Measurements from ENCODE around the gene THOP1.

THOP1 gene

DNA sequence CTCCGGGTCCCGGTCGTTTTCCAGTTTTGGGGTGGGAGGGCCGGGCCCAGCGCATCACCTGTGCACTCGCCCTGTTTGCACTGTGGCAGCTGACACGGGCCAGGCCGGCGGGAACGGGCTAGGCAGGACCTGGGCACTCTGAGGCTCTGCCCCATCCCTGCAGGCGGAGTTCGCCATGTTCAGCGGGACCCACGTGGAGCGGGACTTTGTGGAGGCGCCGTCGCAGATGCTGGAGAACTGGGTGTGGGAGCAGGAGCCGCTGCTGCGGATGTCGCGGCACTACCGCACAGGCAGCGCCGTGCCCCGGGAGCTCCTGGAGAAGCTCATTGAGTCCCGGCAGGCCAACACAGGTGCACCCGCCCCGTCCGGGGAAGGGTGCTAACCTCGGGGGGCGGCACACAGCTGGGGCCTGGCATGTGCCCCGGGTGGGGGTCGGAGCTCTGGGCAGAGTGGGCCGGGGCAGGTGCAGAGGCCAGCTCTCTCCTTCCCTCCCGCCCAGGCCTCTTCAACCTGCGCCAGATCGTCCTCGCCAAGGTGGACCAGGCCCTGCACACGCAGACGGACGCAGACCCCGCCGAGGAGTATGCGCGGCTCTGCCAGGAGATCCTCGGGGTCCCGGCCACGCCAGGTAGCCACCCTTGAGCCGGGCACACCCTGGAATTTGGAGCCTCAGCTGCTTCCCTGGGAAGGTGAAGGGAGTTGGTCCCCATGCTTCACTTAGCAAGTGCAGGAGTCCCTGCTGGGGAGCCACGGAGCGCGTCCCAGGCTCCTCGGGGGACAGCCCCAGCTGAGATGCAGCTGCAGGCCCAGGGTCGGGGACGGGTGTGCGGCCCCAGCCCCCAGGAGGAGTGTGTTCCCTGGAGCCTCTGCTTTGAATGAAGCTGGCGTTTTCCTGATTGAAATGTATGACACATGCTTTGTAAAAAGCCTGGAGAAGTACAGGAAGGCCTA lies 25.1 kb downstream of the THOP1 start:
- Histone ChIP-seq H3K4me1 (ENCODE audit: control insufficient read depth, insufficient read depth, low read length, poor library complexity, severe bottlenecking) (no peaks in the 10 kb centered on the region), H3K9me3 (ENCODE audit: control insufficient read depth, low read length) (no peaks in the 10 kb centered on the region), H3K27me3 (replicated peaks; ENCODE audit: control insufficient read depth, insufficient read depth, low read length, poor library complexity, severe bottlenecking) (no peaks in the 10 kb centered on the region), H3K27ac (ENCODE audit: insufficient read depth, low read length, poor library complexity, severe bottlenecking) (no peak overlapping the region), H3K36me3 (ENCODE audit: control insufficient read depth, insufficient read depth, low read length) (peaks cover 31% of the 10 kb centered on the region), H3K4me3 (ENCODE audit: insufficient read depth, low read depth, low read length, poor library complexity, severe bottlenecking) (no peak overlapping the region)
- no peak for DNase-seq

DNA sequence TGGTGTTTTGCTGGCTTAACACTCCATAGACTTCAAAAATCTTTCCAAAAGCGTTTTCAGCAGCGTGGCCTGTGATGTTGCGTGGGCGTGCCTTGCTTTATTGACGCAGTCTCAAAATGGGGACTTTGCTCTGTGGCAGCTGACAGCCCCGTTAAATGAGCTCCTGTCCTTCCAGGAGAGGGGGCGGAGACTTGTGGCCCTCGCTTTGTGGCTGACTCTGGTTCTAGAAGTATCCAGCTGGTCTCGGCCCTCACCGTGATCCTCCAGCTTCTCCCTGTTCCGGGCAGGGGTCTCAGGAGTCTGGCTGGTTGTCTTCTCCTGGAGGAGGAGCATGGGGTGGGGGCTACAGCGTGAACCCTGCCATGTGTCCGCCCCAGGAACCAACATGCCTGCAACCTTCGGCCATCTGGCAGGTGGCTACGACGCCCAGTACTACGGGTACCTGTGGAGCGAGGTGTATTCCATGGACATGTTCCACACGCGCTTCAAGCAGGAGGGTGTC lies 26.0 kb downstream of the THOP1 start:
- H3K4me3 ChIP-seq (ENCODE audit: insufficient read depth, low read depth, low read length, poor library complexity, severe bottlenecking): no peak overlapping the region
- no peaks in the 10 kb centered on the region for H3K9me3 ChIP-seq (ENCODE audit: control insufficient read depth, low read length)
- DNase-seq: no peak
- H3K36me3 ChIP-seq (ENCODE audit: control insufficient read depth, insufficient read depth, low read length): peaks cover 28% of the 10 kb centered on the region
- H3K4me1 ChIP-seq (ENCODE audit: control insufficient read depth, insufficient read depth, low read length, poor library complexity, severe bottlenecking): no peaks in the 10 kb centered on the region
- H3K27ac ChIP-seq (ENCODE audit: insufficient read depth, low read length, poor library complexity, severe bottlenecking): no peak overlapping the region
- no peaks in the 10 kb centered on the region for H3K27me3 ChIP-seq (replicated peaks; ENCODE audit: control insufficient read depth, insufficient read depth, low read length, poor library complexity, severe bottlenecking)

DNA sequence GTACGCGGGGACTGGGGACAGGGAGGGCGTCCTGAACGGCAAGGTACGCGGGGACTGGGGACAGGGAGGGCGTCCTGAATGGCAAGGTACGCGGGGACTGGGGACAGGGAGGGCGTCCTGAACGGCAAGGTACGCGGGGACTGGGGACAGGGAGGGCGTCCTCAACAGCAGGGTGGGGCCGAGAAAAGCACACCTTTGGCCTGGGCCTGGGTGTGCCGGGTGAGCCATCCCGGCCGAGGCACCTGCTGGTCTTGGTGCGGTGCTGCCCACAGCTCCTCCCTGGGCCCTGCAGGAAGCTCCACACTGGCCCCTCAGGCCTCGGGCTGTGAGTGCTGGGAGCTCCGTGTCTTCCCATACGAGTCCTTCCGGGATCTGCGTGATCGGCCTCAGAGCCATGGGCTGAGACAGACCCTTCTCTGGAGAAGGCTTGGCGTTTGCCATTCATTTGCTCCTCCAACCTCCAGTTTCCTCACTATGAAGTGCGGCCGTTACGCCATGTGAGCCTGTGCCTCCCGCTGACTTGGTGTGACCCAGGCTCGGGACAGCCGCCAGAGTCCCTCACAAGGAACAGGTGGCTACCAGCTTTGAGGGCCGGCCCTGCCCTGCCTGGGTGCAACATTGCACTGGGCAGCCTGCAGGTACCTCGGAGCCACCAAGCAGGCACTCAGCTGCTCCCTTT lies 26.6 kb downstream of the THOP1 start:
- no peak for DNase-seq
- no peak overlapping the region for H3K27ac ChIP-seq (ENCODE audit: insufficient read depth, low read length, poor library complexity, severe bottlenecking)
- no peak overlapping the region for H3K4me3 ChIP-seq (ENCODE audit: insufficient read depth, low read depth, low read length, poor library complexity, severe bottlenecking)
- H3K36me3 ChIP-seq (ENCODE audit: control insufficient read depth, insufficient read depth, low read length): peaks cover 22% of the 10 kb centered on the region
- H3K4me1 ChIP-seq (ENCODE audit: control insufficient read depth, insufficient read depth, low read length, poor library complexity, severe bottlenecking): no peaks in the 10 kb centered on the region
- H3K9me3 ChIP-seq (ENCODE audit: control insufficient read depth, low read length): no peaks in the 10 kb centered on the region
- H3K27me3 ChIP-seq (replicated peaks; ENCODE audit: control insufficient read depth, insufficient read depth, low read length, poor library complexity, severe bottlenecking): no peaks in the 10 kb centered on the region

DNA sequence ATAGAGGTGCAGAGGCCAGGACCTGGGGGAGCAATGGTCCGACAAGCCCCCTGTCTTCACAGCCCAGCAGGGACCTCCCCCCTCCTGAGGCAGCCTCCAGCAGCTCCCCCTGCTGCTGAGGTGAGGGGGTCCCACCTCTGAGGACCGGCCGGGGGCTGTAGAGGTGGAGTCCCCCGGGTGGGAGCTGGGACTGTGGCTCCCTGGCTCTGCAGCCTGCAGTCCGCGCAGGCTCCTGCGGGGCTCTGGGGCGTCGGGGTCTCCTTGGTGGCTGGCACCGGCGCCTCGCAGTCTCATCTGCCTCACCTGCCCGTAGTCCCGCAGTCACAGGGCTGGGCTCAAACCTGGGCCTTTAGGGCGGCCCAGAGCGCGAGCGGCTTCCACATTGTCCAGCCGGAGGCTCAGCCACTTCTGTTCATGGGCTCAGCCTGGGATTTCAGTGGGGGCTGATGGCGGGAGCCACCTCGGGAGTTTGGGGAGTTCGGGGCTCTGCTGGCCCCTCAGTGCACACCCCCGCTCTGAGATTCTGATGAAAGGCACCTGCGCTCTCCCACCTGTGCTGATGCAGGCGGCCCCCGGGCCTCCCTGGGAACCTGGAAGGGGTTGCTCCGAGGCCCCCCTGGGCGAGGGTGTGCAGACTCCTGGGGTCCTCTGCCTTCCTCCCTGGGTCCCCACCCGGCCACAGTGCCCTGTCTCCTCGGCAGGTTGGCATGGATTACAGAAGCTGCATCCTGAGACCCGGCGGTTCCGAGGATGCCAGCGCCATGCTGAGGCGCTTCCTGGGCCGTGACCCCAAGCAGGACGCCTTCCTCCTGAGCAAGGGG lies 27.3 kb downstream of the THOP1 start:
- no peaks in the 10 kb centered on the region for H3K9me3 ChIP-seq (ENCODE audit: control insufficient read depth, low read length)
- no peaks in the 10 kb centered on the region for H3K27me3 ChIP-seq (replicated peaks; ENCODE audit: control insufficient read depth, insufficient read depth, low read length, poor library complexity, severe bottlenecking)
- H3K27ac ChIP-seq (ENCODE audit: insufficient read depth, low read length, poor library complexity, severe bottlenecking): no peak overlapping the region
- H3K4me1 ChIP-seq (ENCODE audit: control insufficient read depth, insufficient read depth, low read length, poor library complexity, severe bottlenecking): no peaks in the 10 kb centered on the region
- H3K36me3 ChIP-seq (ENCODE audit: control insufficient read depth, insufficient read depth, low read length): peaks cover 15% of the 10 kb centered on the region
- no peak for DNase-seq
- no peak overlapping the region for H3K4me3 ChIP-seq (ENCODE audit: insufficient read depth, low read depth, low read length, poor library complexity, severe bottlenecking)

DNA sequence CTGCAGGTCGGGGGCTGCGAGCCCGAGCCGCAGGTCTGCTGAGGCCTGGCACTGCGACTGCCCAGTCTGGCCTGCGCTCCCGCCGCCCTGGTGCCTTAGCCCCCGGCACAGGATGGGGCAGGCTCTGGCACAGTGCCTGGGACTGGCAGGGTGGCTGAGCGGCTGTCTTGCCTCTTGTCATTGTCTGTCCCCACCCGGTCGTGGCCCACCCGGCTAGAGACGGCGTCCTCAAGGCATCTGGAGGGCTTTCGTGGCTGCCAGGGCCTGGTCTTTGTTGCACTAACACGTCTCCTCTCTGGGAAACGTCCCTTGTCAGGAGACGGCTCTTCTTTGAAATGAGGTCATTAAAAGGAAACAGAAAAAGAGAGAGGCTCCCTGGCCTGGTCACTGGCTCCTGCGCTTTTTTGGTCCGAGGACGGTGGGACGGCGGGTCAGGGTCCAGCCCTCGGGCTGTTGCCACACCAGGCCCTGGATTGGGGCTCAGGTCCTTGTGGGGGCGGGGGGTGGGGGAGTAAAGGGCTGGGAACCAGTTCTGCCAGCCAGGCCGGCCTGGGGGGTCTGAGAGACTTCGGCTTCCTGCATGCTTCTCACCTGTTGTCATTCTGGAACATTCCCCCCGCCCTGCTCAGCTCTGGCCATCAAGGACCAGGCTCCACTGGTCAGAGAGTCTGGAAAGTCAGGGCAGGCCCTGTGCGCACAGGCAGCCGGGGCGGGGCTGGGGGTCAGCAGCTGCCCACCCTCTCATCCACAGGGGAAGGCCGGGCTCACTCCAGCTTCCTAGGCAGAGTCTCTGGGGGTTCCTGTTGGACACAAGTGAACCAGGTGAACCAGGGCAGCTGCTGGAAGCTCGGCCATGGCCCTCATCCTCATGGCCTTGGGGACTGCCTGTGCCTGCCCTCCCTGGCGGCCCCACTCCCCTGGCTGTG lies 28.2 kb downstream of the THOP1 start:
- H3K4me1 ChIP-seq (ENCODE audit: control insufficient read depth, insufficient read depth, low read length, poor library complexity, severe bottlenecking): no peaks in the 10 kb centered on the region
- peaks cover 6% of the 10 kb centered on the region for H3K36me3 ChIP-seq (ENCODE audit: control insufficient read depth, insufficient read depth, low read length)
- no peaks in the 10 kb centered on the region for H3K27me3 ChIP-seq (replicated peaks; ENCODE audit: control insufficient read depth, insufficient read depth, low read length, poor library complexity, severe bottlenecking)
- DNase-seq: no peak
- H3K27ac ChIP-seq (ENCODE audit: insufficient read depth, low read length, poor library complexity, severe bottlenecking): no peak overlapping the region
- H3K9me3 ChIP-seq (ENCODE audit: control insufficient read depth, low read length): no peaks in the 10 kb centered on the region
- no peak overlapping the region for H3K4me3 ChIP-seq (ENCODE audit: insufficient read depth, low read depth, low read length, poor library complexity, severe bottlenecking)

DNA sequence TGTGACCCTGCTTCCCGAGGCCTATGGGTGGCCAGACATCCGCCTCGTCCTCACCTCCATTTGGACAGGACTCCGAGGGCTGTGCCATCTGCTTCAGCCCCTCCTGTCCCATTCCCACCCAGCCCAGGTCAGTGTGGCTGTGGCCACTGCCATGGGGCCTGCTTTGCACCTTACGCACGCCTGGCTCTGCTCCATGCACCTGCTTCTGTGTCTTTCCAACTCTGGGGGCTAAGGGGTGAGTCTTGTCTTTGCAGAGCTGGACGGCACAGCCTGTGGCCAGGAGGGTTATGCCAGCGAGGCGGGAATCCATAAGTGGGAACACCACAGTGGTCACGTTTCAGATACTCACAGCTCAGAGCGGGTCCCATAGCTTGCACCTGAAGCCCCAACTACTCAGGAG lies 29.1 kb downstream of the THOP1 start:
- Histone ChIP-seq H3K36me3 (ENCODE audit: control insufficient read depth, insufficient read depth, low read length) (no peaks in the 10 kb centered on the region), H3K4me3 (ENCODE audit: insufficient read depth, low read depth, low read length, poor library complexity, severe bottlenecking) (no peak overlapping the region), H3K27ac (ENCODE audit: insufficient read depth, low read length, poor library complexity, severe bottlenecking) (no peak overlapping the region), H3K9me3 (ENCODE audit: control insufficient read depth, low read length) (no peaks in the 10 kb centered on the region), H3K4me1 (ENCODE audit: control insufficient read depth, insufficient read depth, low read length, poor library complexity, severe bottlenecking) (no peaks in the 10 kb centered on the region), H3K27me3 (replicated peaks; ENCODE audit: control insufficient read depth, insufficient read depth, low read length, poor library complexity, severe bottlenecking) (no peaks in the 10 kb centered on the region)
- no peak for DNase-seq

DNA sequence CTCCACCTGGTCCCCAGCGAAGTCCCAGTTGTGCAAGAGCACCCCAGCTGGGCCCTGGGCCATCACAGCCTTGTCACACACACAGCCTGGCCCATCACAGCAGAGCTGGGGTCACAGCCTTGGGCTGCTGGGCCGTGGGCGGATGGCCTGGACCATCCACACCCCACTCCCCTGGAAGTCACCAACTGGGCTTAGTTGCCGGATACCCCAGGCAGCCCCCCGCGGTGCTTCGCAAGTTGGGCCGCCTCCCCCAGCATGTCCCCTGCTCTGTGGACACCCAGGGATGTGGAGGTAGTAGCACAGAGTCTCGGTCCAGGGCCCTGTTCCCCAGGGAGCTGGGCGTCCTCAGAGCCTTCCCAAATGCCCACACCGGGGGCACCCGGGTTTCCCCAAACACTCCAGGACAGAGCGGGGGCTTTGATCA lies 29.9 kb downstream of the THOP1 start:
- Histone ChIP-seq H3K4me3 (ENCODE audit: insufficient read depth, low read depth, low read length, poor library complexity, severe bottlenecking) (no peak overlapping the region), H3K9me3 (ENCODE audit: control insufficient read depth, low read length) (no peaks in the 10 kb centered on the region), H3K27me3 (replicated peaks; ENCODE audit: control insufficient read depth, insufficient read depth, low read length, poor library complexity, severe bottlenecking) (no peaks in the 10 kb centered on the region), H3K4me1 (ENCODE audit: control insufficient read depth, insufficient read depth, low read length, poor library complexity, severe bottlenecking) (peaks cover 2% of the 10 kb centered on the region), H3K36me3 (ENCODE audit: control insufficient read depth, insufficient read depth, low read length) (no peaks in the 10 kb centered on the region), H3K27ac (ENCODE audit: insufficient read depth, low read length, poor library complexity, severe bottlenecking) (no peak overlapping the region)
- no peak for DNase-seq

DNA sequence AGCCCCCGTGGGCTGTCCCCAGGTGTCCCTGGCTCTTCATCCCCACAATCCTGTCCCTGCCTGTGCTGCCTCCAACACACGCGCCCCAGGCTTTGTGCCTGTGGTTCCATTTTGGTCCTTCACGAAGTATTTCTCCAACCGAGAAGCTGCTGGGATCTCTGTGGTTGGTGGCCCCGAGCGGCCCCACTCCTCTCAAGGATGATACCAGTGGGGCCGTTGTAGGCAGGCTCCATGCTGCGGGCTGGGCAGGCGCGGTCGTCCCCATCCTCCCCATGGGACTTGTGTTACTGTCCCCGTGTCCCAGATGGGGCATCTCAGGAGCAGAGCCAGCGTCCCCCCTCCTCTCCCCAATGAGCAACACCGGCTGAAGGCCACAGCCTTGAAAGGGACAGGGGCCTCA lies 30.6 kb downstream of the THOP1 start:
- Histone ChIP-seq H3K27ac (ENCODE audit: insufficient read depth, low read length, poor library complexity, severe bottlenecking) (no peak overlapping the region), H3K9me3 (ENCODE audit: control insufficient read depth, low read length) (no peaks in the 10 kb centered on the region), H3K36me3 (ENCODE audit: control insufficient read depth, insufficient read depth, low read length) (no peaks in the 10 kb centered on the region), H3K4me3 (ENCODE audit: insufficient read depth, low read depth, low read length, poor library complexity, severe bottlenecking) (no peak overlapping the region), H3K27me3 (replicated peaks; ENCODE audit: control insufficient read depth, insufficient read depth, low read length, poor library complexity, severe bottlenecking) (no peaks in the 10 kb centered on the region), H3K4me1 (ENCODE audit: control insufficient read depth, insufficient read depth, low read length, poor library complexity, severe bottlenecking) (peaks cover 5% of the 10 kb centered on the region)
- DNase-seq: no peak

DNA sequence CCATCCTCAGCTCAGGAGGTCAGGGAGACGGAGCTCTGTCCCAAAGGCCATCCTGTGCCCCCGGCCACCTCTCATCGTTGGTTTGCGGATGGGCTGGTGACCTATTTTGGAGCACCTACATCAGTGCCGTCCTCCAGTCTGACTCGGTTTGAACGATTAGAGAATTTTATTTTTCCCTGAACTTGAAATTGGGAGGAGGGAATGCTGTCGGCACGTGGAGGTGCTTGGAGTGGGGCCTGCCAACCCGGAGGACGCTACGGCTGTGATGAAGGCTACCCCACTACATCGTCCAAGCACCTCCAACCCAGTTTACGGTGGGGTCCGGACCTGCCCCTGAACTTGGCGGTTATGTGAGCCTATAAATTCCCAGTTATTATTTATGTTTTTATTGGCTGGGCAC lies 31.3 kb downstream of the THOP1 start:
- Histone ChIP-seq H3K4me3 (ENCODE audit: insufficient read depth, low read depth, low read length, poor library complexity, severe bottlenecking) (no peak overlapping the region), H3K4me1 (ENCODE audit: control insufficient read depth, insufficient read depth, low read length, poor library complexity, severe bottlenecking) (peaks cover 5% of the 10 kb centered on the region), H3K36me3 (ENCODE audit: control insufficient read depth, insufficient read depth, low read length) (no peaks in the 10 kb centered on the region), H3K27me3 (replicated peaks; ENCODE audit: control insufficient read depth, insufficient read depth, low read length, poor library complexity, severe bottlenecking) (no peaks in the 10 kb centered on the region), H3K9me3 (ENCODE audit: control insufficient read depth, low read length) (no peaks in the 10 kb centered on the region), H3K27ac (ENCODE audit: insufficient read depth, low read length, poor library complexity, severe bottlenecking) (no peak overlapping the region)
- no peak for DNase-seq

All from effector memory CD4-positive, alpha-beta T cell (primary cell).